Testis (tissue), 3 donors: ENCODE results near the gene ATP11A. TPM values are rescaled to one million over a fixed set of nuclear protein-coding genes. Genes with fewer than 3 reads are reported as not detected.
"Not testable (repeated sequence)": the region's sequence is repeated elsewhere in the genome, so short reads cannot be mapped to it uniquely, and the experiment has no call there.

Experiments used
- DNase-seq: peaks from one replicate; pipeline ENCODE4 v3.0.0-alpha.2; 2019
- H3K27ac ChIP-seq, 2 donors: fragments of 200-600 bp; sonication (generic); one replicate each; pipeline ENCODE4 v1.5.1; 2019
- H3K27me3 ChIP-seq: fragments of 200-600 bp; sonication (generic); one replicate; pipeline ENCODE4 v1.5.1; 2019
- H3K36me3 ChIP-seq: fragments of 200-600 bp; sonication (generic); one replicate; pipeline ENCODE4 v1.5.1; 2017; ENCODE audit warnings: low read depth; ENCODE audit errors: missing control alignments
- H3K4me1 ChIP-seq: fragments of 200-600 bp; sonication (generic); one replicate; pipeline ENCODE4 v1.5.1; 2019
- H3K4me3 ChIP-seq, 2 donors: fragments of 200-600 bp; sonication (generic); one replicate each; pipeline ENCODE4 v1.5.1; 2017 to 2019
- H3K9me3 ChIP-seq: fragments of 200-600 bp; sonication (generic); one replicate; pipeline ENCODE4 v1.5.1; 2017
- POLR2A ChIP-seq: fragments of 450-650 bp; IDR thresholded peaks from one replicate; pipeline ENCODE4 v1.6.1; 2017; ENCODE audit warnings: antibody characterized with exemption, mild to moderate bottlenecking, moderate library complexity
- WGBS, 2 donors: methylation state at CpG; one replicate each; pipeline ENCODE4 v1.1.5; 2018; 5-methylcytosine and 5-hydroxymethylcytosine counted together
- intact Hi-C: fragments of 100-400 bp; cut with DNase I; formaldehyde crosslinking; loops from one replicate; pipeline ENCODE4 v1.15.1; 2023; ENCODE audit warnings: low total_unique reads
- polyA plus RNA-seq: library from polyadenylated mRNA; stranded (reverse); fragments of 350-450 nt; fragmentation: Illumina TruSeq; extraction: RNeasy Lipid Tissue Mini Kit (QIAGEN cat#74804); gene quantifications from one replicate; pipeline ENCODE4 v1.2.3, GENCODE V29; 2014; ENCODE audit warnings: low read depth, low replicate concordance; ENCODE audit not compliant: insufficient read depth
- total RNA-seq, 2 donors: library from RNA; depleted of rRNA; stranded (reverse); fragments of >200 nt; gene quantifications; one replicate each; pipeline ENCODE4 v1.2.3, GENCODE V29; 2016
- TF ChIP-seq, protein P1 (sequence below), 3 experiments: fragments of 450-650 bp in 2 of 3; fragments of 200-600 bp in 1 of 3; sonication (generic) in 1 of 3; IDR thresholded peaks; one replicate each; pipeline ENCODE4 v1.5.1; 2016 to 2019; ENCODE audit warnings: antibody characterized with exemption in 3 of 3, mild to moderate bottlenecking in 2 of 3, moderate library complexity in 1 of 3

The ATP11A gene
- total and polyA plus RNA-seq, 3 donors from 2014 or later = 34.4 to 122 (median 112) TPM

DNA sequence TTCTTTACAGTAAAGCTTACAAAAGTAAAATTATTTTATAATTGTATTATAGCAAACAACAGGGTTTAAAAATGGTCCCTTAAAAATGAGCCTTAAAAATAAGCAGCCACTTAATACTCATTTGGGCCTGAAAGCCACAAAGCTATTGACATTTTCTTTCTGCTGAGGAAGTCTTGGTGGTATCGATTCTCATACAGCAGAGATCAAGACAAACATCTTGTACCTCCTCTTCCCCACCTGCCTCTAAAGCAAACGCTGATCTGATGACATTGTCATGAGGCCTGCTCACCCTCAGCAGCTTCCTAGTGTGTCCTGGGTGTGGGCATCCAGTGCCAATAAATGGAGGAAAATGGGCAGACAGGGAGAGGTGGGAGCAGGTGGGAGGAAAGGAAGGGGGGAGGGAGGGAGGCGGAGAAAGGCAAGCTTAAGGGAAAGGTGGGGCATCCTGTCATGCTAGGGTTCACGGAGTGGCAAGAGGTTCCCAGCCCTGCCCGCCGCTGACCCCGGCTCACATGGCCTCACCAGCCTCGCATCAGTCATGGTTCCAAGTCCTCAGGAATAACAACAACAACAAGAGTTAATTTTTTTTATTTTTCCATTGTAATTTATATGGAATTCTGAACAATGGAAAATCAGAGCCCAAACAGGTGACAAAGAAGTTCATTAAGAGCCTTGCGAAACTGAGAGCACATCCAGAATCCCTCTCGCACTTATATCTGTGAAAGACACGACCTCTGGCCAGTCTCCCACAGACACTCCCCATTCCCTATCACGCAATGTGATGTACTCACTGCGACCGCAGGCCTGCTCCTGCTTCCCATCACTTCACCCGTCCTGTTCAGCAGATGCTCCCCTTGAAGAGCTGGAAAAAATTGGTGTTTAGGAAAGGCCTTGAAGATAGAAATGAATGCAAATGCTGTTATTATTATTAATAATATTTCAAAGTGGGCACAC lies 15.1 kb upstream of the ATP11A start:
- Histone ChIP-seq H3K4me3 (no peak overlapping the region), H3K27me3 (no peaks in the 10 kb centered on the region), H3K4me1 (no peaks in the 10 kb centered on the region), H3K9me3 (no peaks in the 10 kb centered on the region), H3K27ac (no peak overlapping the region), H3K36me3 (no peaks in the 10 kb centered on the region)
- no peak for TF ChIP-seq POLR2A
- TF ChIP-seq, protein P1, sequence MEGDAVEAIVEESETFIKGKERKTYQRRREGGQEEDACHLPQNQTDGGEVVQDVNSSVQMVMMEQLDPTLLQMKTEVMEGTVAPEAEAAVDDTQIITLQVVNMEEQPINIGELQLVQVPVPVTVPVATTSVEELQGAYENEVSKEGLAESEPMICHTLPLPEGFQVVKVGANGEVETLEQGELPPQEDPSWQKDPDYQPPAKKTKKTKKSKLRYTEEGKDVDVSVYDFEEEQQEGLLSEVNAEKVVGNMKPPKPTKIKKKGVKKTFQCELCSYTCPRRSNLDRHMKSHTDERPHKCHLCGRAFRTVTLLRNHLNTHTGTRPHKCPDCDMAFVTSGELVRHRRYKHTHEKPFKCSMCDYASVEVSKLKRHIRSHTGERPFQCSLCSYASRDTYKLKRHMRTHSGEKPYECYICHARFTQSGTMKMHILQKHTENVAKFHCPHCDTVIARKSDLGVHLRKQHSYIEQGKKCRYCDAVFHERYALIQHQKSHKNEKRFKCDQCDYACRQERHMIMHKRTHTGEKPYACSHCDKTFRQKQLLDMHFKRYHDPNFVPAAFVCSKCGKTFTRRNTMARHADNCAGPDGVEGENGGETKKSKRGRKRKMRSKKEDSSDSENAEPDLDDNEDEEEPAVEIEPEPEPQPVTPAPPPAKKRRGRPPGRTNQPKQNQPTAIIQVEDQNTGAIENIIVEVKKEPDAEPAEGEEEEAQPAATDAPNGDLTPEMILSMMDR (IDR thresholded peaks at IDR 0.05) = no peak
- 81 to 86% methylated on average over 15 of the region's 15 CpGs for WGBS, 2 donors
- DNase-seq = no peak
- intact Hi-C loops = no loop called here

DNA sequence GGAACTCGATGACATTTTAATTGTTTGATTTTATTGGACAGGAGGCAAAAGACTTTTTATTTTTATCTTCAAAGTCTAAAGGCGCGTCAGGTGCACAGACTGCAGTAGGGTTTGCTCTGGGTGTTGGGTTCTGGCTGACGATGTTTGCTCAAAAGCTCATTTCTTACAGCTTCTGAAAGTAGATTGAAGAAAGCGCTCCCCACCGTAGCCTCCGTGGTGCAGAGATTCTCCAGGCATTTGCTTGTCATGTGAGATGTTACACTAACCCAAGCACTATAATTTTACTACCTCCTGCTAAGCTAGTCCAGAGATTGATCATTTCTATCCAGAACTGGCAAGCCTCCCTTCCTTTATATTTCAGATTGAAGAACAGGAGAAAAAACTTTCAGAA lies 14.5 kb upstream of the ATP11A start:
- no peak overlapping the region for H3K27ac ChIP-seq
- no peaks in the 10 kb centered on the region for H3K9me3 ChIP-seq
- 87 to 88% methylated on average over 7 of the region's 7 CpGs for WGBS, 2 donors
- H3K27me3 ChIP-seq = no peaks in the 10 kb centered on the region
- no peak for DNase-seq
- no peaks in the 10 kb centered on the region for H3K4me1 ChIP-seq
- TF ChIP-seq, protein P1 (IDR thresholded peaks at IDR 0.05) = no peak
- TF ChIP-seq POLR2A = no peak
- intact Hi-C loops = no loop called here
- no peaks in the 10 kb centered on the region for H3K36me3 ChIP-seq
- H3K4me3 ChIP-seq = no peak overlapping the region

DNA sequence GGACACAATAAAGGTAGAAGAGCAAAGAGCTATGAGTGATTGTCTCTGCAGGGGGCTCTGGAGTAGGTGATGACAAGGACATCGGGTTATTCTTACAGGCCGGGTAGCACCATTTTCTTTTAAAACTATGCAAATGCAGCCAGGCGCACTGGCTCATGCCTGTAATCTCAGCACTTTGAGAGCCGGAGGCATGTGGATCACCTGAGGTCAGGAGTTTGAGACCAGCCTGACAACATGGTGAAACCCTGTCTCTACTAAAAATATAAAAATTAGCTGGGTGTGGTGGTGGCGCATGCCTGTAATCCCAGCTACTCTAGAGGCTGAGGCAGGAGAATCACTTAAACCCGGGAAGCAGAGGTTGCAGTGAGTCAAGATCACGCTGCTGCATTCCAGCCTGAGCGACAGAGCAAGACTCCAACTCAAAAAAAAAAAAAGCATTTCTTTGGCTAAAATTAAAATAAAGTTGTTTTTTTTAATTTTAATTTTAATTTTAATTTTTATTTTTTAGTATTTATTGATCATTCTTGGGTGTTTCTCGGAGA lies 12.3 kb upstream of the ATP11A start:
- H3K4me3 ChIP-seq, H3K27me3 ChIP-seq, H3K36me3 ChIP-seq, H3K27ac ChIP-seq, intact Hi-C loops, H3K4me1 ChIP-seq, DNase-seq, H3K9me3 ChIP-seq: not testable (repeated sequence)
- WGBS, 2 donors = 88 to 89% methylated on average over 9 of the region's 9 CpGs

DNA sequence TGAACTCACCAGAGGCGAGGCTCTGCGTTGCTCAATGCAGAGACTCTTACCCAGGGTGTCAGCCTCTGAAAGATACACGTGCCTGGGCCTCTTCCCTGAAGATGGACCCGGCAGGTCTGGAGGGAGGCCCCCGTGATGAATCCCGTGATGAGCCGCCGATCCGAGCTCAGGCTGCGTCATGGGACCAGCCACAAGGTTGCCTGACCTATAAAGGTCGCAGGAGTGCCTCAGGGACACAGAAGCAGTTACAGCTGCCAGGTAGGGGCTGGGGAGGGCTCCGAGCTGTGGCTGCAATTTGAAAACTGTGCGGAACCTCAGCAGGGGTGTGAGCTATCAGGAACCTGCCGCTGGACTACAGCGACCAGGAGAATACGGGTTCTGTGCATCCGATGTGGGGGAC lies 10.5 kb upstream of the ATP11A start:
- Histone ChIP-seq H3K9me3 (no peaks in the 10 kb centered on the region), H3K4me1 (no peaks in the 10 kb centered on the region), H3K4me3 (no peak overlapping the region), H3K27me3 (no peaks in the 10 kb centered on the region), H3K36me3 (no peaks in the 10 kb centered on the region), H3K27ac (no peak overlapping the region)
- WGBS, 2 donors = 72 to 81% methylated on average over 15 to 17 of the region's 17 CpGs
- intact Hi-C loops = no loop called here
- no peak for DNase-seq
- TF ChIP-seq POLR2A = no peak
- TF ChIP-seq, protein P1 (IDR thresholded peaks at IDR 0.05) = no peak

DNA sequence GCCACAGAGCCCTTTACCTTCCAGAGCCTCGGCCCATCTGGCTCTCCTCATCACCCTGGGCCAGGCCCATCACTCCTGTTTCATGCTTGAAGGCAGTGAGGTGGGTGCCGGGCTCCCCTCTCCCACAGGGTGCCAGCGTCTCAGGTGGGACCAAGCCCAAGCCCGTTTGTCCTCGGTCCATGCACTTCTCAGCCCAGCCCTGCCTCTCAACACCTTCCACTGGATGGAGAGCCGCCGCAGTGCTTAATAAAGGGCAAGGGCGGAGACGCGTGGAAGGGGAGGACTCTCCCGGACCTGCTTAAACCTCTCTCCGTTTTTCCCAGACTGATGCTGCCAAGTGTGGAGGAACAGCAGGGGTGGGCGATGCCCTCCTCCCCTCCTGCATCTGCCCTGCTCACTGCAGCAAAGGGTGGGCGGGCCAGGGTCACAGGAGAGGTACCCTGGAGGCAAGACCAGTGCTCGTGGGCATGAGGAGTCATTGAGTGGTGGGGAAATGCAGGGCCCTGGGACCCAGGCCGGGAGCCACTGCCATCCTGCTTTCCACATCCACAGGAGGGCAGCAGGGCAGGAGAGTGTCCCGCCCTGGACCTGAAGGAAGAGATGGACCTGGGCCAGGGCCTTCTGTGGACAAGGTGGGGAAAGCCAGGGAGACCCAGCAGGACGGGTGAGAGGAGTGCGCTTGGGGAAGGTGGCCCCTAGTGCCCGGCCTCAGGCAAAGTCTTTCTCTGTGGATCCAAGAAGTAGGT lies 9.7 kb upstream of the ATP11A start:
- Histone ChIP-seq H3K9me3 (no peaks in the 10 kb centered on the region), H3K4me3 (no peak overlapping the region), H3K36me3 (no peaks in the 10 kb centered on the region), H3K4me1 (no peaks in the 10 kb centered on the region), H3K27ac (no peak overlapping the region), H3K27me3 (no peaks in the 10 kb centered on the region)
- no peak for DNase-seq
- TF ChIP-seq, protein P1 (IDR thresholded peaks at IDR 0.05) = no peak
- WGBS, 2 donors = 89 to 94% methylated on average over 5 to 20 of the region's 20 CpGs
- intact Hi-C loops = no loop called here
